Ectodermal cell (in vitro differentiated cells): ENCODE data around the gene TRABD2A.

ENCODE experiments used
- H3K27ac ChIP-seq: 2 replicates; pipeline ENCODE4 v1.7.0; 2013; ENCODE audit warnings: mild to moderate bottlenecking, low read depth, low read length; ENCODE audit not compliant: insufficient read depth, poor library complexity, severe bottlenecking
- H3K27me3 ChIP-seq: 2 replicates; pipeline ENCODE4 v1.7.0; 2013; ENCODE audit warnings: mild to moderate bottlenecking, low read length; ENCODE audit not compliant: insufficient read depth, control insufficient read depth, poor library complexity, severe bottlenecking
- H3K36me3 ChIP-seq: one replicate; pipeline ENCODE4 v1.7.0; 2013; ENCODE audit warnings: low read length; ENCODE audit not compliant: control insufficient read depth, insufficient read depth
- H3K4me1 ChIP-seq: one replicate; pipeline ENCODE4 v1.7.0; 2013; ENCODE audit warnings: low read length; ENCODE audit not compliant: control insufficient read depth, insufficient read depth
- H3K4me3 ChIP-seq: 2 replicates; pipeline ENCODE4 v1.7.0; 2013; ENCODE audit warnings: low read depth, low read length, control low read depth; ENCODE audit not compliant: insufficient read depth
- H3K9me3 ChIP-seq: 2 replicates; pipeline ENCODE4 v1.7.0; 2013; ENCODE audit warnings: mild to moderate bottlenecking, low read length, moderate library complexity; ENCODE audit not compliant: control insufficient read depth
- WGBS, 2 experiments: methylation state at CpG; one replicate each; pipeline ENCODE4 v1.1.7; 2013; ENCODE audit warnings: missing lambda C conversion rate in 2 of 2; 5-methylcytosine and 5-hydroxymethylcytosine counted together

Gene TRABD2A

GRCh38 chr2:84823788-84824187 lies 57.1 kb downstream of the TRABD2A start:
- H3K4me3 ChIP-seq: no peak overlapping the region
- H3K9me3 ChIP-seq: no peaks in the 10 kb centered on the region
- H3K4me1 ChIP-seq: no peaks in the 10 kb centered on the region
- no peaks in the 10 kb centered on the region for H3K36me3 ChIP-seq
- 97% methylated on average over 21 of the region's 21 CpGs for WGBS, 2 experiments
- no peak overlapping the region for H3K27ac ChIP-seq
- no peaks in the 10 kb centered on the region for H3K27me3 ChIP-seq

GRCh38 chr2:84823229-84823628 lies 57.7 kb downstream of the TRABD2A start:
- Histone ChIP-seq H3K4me1 (no peaks in the 10 kb centered on the region), H3K36me3 (no peaks in the 10 kb centered on the region), H3K27me3 (no peaks in the 10 kb centered on the region), H3K9me3 (no peaks in the 10 kb centered on the region), H3K27ac (no peak overlapping the region), H3K4me3 (no peak overlapping the region)
- WGBS, 2 experiments: 93% methylated on average over 5 of the region's 5 CpGs

GRCh38 chr2:84821806-84822205 lies 59.1 kb downstream of the TRABD2A start:
- Histone ChIP-seq H3K36me3 (no peaks in the 10 kb centered on the region), H3K9me3 (no peaks in the 10 kb centered on the region), H3K27me3 (no peaks in the 10 kb centered on the region), H3K4me1 (no peaks in the 10 kb centered on the region), H3K27ac (no peak overlapping the region), H3K4me3 (no peak overlapping the region)
- 92 to 96% methylated on average over 6 to 7 of the region's 7 CpGs for WGBS, 2 experiments

GRCh38 chr2:84817239-84817655 lies 63.6 kb downstream of the TRABD2A start:
- H3K27ac ChIP-seq: no peak overlapping the region
- no peaks in the 10 kb centered on the region for H3K4me1 ChIP-seq
- H3K27me3 ChIP-seq: no peaks in the 10 kb centered on the region
- WGBS, 2 experiments: 90 to 95% methylated on average over 1 to 2 of the region's 2 CpGs
- no peaks in the 10 kb centered on the region for H3K36me3 ChIP-seq
- no peak overlapping the region for H3K4me3 ChIP-seq
- H3K9me3 ChIP-seq: no peaks in the 10 kb centered on the region

GRCh38 chr2:84816426-84817026 lies 64.4 kb downstream of the TRABD2A start:
- H3K36me3 ChIP-seq: no peaks in the 10 kb centered on the region
- H3K27me3 ChIP-seq: no peaks in the 10 kb centered on the region
- H3K27ac ChIP-seq: no peak overlapping the region
- H3K4me3 ChIP-seq: no peak overlapping the region
- H3K4me1 ChIP-seq: no peaks in the 10 kb centered on the region
- WGBS, 2 experiments: 91 to 92% methylated on average over 5 of the region's 6 CpGs
- no peaks in the 10 kb centered on the region for H3K9me3 ChIP-seq

GRCh38 chr2:84815146-84815545 lies 65.7 kb downstream of the TRABD2A start:
- H3K4me1 ChIP-seq: no peaks in the 10 kb centered on the region
- no peaks in the 10 kb centered on the region for H3K36me3 ChIP-seq
- H3K27me3 ChIP-seq: no peaks in the 10 kb centered on the region
- WGBS, 2 experiments: 82 to 88% methylated on average over 2 of the region's 3 CpGs
- H3K4me3 ChIP-seq: no peak overlapping the region
- H3K9me3 ChIP-seq: no peaks in the 10 kb centered on the region
- no peak overlapping the region for H3K27ac ChIP-seq

GRCh38 chr2:84811839-84812431 lies 68.9 kb downstream of the TRABD2A start:
- Histone ChIP-seq H3K4me1 (no peaks in the 10 kb centered on the region), H3K27ac (no peak overlapping the region), H3K36me3 (no peaks in the 10 kb centered on the region), H3K9me3 (no peaks in the 10 kb centered on the region), H3K4me3 (no peak overlapping the region), H3K27me3 (no peaks in the 10 kb centered on the region)
- WGBS, 2 experiments: 96 to 98% methylated on average over 6 of the region's 6 CpGs

- Histone ChIP-seq H3K36me3 (no peaks in the 10 kb centered on the region), H3K4me3 (no peak overlapping the region), H3K27me3 (no peaks in the 10 kb centered on the region), H3K4me1 (no peaks in the 10 kb centered on the region), H3K9me3 (no peaks in the 10 kb centered on the region), H3K27ac (no peak overlapping the region)
- 96% methylated on average over 4 of the region's 4 CpGs for WGBS, 2 experiments
Measured at GRCh38 chr2:84808279-84808678, 72.6 kb downstream of the TRABD2A start.

GRCh38 chr2:84807063-84807485 lies 73.8 kb downstream of the TRABD2A start:
- H3K36me3 ChIP-seq: no peaks in the 10 kb centered on the region
- no peaks in the 10 kb centered on the region for H3K27me3 ChIP-seq
- H3K4me1 ChIP-seq: no peaks in the 10 kb centered on the region
- H3K4me3 ChIP-seq: no peak overlapping the region
- H3K27ac ChIP-seq: no peak overlapping the region
- H3K9me3 ChIP-seq: no peaks in the 10 kb centered on the region
- 96 to 98% methylated on average over 3 to 4 of the region's 4 CpGs for whole genome bisulfite sequencing, 2 experiments

- Histone ChIP-seq H3K9me3 (no peaks in the 10 kb centered on the region), H3K4me3 (no peak overlapping the region), H3K27ac (no peak overlapping the region), H3K27me3 (no peaks in the 10 kb centered on the region), H3K36me3 (no peaks in the 10 kb centered on the region), H3K4me1 (no peaks in the 10 kb centered on the region)
- WGBS, 2 experiments: 88 to 96% methylated on average over 1 of the region's 1 CpG
Measured at GRCh38 chr2:84805250-84805958, 75.5 kb downstream of the TRABD2A start.
